Renal cortex interstitium (tissue), 11 donors: ENCODE data around the gene ITPK1. TPM values are rescaled to one million over a fixed set of nuclear protein-coding genes. Genes with fewer than 3 reads are reported as not detected.

Source experiments
- DNase-seq, 11 donors: peaks; one replicate each; pipeline ENCODE4 v3.0.0-alpha.2; 2013; ENCODE audit warnings: low read depth in 9 of 11, low spot score in 4 of 11; ENCODE audit errors: extremely low read depth in 1 of 11
- polyA plus RNA-seq, 3 donors: library from polyadenylated mRNA; unstranded; fragments of 120-200 nt; gene quantifications; one replicate each; pipeline ENCODE4 v1.2.1, GENCODE V29; 2013; ENCODE audit not compliant: insufficient read length in 3 of 3

The ITPK1 gene
- polyA plus RNA-seq, 3 donors = 27.5 to 40.5 (median 33.0) TPM

DNA sequence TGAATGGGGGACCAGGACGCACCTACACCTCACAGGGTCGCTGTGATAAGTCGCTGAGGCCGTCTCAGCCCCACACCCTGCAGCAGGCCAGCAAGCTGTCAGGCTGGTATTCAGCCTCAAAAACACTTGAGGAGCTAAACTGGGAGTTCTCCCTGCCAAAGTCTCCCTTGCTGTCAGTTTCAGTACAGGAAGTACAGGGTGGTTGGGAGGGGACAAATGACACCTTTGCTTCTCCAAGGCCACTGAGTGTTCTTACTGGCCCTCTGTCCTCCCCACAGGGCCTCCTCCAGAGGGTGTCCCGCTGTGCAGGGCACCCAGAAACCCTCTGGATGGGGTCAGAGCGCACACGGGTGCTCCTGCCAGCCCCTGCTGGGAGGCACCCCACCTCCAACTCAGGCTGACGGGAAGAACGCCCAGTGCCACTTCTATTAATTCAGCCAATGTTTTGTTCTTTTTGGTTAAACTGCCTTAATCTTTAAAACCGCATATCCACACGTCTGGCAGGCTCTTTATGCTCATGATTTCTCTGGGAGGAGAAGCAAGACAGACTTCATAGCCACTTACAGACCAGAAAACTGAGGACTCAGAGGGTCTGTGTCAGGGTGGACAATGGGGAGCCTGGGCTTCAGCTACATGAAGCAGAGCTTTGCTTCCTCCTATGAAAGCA, 75.9 kb downstream of the ITPK1 start:
- DNase-seq = no peak

DNA sequence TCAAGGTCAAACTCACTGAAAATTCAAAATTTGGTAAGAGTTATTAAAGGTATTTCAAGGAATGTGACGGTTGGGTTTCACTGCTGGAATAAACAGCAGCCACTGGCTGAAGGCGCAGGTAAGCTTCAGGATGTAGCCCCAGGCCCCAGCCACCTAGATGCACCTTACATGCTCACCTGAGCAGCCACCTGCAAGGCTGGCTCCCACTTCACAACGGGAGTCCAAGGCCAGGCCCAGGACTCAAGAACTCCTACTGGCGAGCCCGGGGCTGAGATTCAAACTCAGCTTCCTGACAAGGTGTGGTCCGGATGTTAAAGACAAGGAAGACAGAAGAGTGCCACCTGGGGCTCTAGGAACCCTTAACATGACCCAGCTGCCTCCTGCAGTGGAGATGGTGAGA, 78.4 kb downstream of the ITPK1 start:
- DNase-seq = no peak

DNA sequence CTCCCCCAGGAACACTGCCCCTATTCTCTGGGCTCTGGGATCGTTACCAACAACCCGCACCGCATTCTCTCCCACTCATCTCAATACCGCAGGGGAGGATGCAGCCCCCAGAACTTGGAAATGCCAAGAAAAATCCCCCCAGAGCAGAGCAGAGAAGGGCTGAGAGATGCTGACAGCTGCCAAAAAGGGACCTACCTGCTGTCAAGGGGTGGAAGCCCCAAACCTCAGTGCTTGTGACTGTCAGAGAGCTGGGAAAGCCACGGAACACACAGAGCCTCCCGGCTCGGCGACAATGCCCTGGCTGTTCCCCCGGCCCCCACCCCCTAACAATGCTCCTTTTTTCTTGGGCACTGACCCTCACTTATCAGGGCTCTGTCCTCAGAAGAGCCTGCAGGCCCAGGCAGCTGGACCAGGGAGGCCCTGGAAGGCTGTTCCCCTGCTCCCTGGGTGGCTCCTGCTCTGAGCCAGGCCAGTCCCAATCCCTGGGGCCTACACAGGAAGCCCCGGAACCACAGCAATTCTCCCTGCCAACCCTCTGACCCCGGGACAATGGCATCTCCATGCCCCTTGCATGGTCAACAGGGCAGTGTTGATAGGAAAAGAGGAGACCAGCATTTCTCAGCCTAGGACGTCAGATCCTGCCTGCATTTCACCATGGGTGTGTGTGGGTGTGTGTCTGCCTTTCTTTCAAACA, 78.9 kb downstream of the ITPK1 start:
- DNase-seq = no peak

DNA sequence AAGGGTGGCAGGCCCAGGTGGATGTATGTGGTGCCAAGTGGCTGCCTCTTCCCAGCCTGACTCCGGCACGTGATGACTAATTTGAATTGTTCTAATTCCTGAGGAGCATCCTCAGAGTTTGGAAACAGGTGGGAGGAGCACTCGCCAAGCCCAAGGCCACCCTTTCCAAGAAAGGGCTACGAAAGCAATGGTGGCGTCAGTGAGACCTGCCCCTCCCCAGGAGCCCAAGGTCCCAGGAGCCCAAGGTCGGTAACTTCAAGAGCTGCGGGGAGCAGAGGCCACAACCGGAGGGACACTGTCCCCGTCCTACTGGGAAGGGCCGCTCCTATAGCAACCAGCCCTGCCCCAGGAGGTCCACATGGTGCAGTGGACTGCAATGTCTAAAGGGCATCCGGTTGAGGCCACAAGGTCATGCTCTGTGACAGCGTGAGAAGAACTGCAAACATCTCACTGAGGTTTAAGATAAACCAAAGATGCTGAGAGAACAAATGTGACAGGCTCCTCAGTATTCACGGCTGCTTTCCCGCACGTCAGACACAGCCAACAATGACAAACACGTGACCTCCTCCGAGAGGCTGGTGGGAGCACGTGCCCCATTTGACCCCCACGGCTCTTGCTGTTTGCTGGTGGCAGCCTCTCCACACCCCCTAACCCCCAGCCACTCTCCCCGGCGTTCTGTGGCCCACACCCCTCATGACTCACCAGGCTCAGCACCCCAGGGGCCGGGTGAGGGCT, 79.6 kb downstream of the ITPK1 start:
- no peak for DNase-seq

- DNase-seq = no peak
These were observed 80.2 kb downstream of the ITPK1 start for GRCh38 chr14:93035585-93035916.

GRCh38 chr14:93034671-93034994, 81.1 kb downstream of the ITPK1 start:
- no peak for DNase-seq

DNA sequence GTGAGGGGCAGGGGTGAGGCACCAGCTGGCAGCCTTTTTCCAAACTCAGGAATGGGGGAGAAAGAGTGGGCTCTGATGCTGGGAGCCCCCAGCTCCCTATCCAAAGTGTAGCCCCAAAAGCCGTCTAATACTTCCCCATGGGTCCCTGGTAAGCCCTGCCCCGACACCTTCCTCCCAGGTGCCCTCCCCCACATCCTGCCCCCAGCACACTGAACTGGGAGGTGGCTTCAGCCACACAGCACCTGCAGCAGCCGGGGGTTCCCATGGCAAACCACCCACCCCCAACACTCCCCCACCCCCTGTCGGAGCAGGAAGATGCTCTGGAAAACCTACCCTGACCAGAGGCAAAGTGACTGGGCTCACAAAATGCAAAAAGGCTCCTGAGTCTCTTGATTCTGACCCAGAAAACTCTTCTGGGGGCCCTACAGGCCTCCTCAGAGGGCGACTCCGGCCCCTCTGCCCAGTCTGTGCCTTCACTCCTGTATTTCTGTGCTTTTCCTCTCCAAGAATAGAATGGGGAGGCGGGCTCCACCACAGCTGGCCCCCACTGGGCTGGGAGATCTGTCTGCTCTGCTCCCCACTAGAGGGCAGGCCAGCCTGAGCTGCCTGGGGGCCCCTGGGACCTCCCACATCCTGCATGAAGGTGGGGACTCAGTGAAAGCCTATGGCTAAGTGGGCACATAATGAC, 81.6 kb downstream of the ITPK1 start:
- no peak for DNase-seq

DNA sequence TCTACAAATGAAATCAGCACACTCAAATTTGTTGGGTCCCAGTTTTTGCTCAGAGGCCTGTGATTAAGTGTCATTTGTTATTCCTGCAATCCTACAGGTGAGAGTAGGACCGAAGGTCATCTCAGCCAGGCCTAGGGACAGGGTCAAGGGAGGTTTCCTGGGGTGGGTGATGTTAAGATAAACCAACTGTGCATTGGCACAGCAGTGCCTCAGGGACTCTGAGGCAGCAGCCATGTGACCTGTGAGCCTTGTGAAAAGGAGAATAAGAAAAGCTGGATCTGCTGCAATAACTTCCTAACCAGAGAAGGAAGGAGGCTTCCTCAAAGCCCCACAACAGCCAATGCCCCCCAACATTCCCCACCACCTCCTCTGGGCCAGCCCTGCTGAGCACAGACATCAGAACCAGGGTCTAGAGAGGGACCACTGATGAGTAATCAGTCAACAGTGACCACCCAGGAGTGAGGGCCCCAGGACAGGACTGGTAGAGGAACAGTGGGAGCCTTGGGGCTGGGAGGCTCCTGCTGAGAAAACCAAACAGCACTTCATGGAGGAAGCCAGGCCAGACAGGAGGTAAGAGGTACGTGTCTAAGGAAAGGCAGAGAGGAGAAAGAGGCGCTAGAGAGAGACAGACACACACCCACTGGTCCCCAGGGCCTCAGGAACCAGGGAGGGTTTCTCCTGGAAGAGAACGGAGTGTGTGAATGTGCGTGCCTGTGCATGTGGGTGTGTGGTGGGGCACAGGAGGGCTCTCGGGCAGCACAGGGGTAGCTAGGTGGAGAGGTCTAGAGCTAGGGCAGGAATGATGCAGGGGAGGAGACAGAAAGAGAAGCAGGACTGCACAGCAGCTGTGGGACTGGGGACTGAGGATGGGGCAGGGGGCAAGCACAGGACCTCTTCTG, 82.4 kb downstream of the ITPK1 start:
- DNase-seq = no peak

- no peak for DNase-seq
These were observed 83.2 kb downstream of the ITPK1 start for GRCh38 chr14:93032421-93032936.

DNA sequence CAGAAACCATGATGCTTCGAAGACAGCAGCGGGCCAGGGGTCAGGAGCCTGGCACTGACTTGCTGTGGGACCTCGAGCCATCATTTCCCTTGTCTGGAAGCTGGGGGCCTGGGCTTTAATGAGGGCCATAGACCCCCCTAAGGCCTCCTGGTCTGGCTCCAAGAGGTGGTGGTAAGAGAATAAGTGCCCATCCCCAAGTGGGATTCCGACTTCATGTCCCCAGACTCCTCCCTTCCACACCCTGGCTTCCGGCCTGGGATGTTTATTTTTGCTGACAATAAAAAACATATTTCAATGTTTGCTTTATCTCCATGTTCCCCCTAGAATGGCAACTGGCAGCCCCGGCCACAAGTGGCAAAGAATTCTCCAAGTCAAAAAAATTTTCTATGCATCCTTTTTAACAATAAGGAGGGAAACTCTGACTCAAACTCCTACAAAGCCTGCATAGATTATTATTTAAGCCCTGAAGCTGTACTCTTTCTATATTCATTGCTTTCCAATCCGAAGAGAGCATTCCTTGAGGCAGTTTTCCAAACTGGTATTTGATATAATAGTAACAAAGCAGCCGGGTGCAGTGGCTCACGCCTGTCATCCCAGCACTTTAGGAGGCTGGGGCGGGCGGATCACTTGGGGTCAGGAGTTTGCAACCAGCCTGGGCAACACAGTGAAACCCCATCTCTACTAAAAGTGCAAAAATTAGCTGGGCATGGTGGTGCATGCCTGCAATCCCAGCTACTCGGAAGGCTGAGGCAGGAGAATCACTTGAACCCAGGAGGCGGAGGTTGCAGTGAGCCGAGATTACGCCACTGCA, 84.0 kb downstream of the ITPK1 start:
- DNase-seq = no peak

GRCh38 chr14:93030761-93031160, 85.0 kb downstream of the ITPK1 start:
- no peak for DNase-seq

GRCh38 chr14:93029911-93030508, 85.7 kb downstream of the ITPK1 start:
- no peak for DNase-seq

DNA sequence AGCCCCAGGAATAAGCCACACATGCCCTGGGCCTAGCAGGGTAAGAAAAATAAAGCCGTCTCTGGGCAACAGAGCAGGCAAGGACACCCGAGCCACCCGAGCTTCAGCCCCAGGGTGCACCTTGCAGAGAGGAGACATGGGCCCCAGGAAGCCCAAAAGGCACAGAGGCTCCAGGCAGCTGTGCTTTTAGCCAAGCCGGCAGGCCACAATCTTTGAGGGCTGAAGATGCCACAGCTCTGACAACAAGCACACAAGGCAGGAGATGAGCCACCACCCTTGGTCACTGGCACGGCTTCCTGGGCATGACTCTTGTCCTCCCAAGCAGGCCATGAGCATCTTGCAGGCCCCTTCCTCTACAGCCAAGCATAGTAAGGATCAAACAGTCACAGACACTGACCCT, 86.3 kb downstream of the ITPK1 start:
- DNase-seq = no peak

- no peak for DNase-seq
These were observed 87.0 kb downstream of the ITPK1 start for GRCh38 chr14:93028724-93029076.

DNA sequence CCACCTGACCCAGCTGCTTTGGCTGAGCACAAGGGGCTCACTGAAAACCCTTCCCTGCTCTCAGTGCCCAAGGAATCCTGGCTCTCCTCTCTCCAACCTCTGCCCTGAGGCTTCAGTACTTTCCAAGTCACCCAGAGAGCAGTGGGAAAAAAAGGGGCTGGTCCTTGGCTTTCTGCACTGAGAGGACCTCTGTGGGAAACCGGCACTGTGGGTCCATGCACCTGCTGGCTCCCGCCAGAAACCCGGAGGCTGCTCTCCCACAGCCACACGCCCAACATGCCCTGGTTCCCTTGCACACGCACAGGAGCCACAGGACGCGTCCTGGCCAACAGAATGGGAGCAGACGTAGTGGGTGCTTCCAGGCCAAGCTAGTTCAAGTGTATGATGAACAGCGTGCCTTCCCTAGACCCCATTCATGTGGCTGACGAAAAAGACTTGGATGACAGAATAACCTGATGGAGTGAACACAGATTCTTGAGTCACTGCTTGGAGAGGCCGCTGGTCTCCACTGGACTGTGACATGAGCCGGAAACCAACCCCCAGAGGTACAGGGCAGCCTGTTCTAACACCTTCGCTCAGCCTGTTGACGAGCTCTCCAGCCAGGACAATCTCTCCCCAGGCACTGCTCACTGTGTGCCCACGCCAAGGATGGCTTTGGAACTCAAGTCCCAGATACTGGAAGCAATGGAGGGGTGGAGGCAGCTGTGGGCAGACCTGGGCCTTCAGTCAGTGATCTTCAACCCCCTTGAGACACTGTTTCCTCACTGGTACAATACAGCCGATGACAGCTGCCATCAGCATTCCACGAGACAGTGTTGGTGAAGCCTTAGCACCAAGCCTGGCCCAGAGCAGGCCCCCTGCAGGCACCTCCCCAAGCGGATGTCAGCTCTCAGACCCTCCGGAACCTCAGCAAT, 87.7 kb downstream of the ITPK1 start:
- DNase-seq = no peak

DNA sequence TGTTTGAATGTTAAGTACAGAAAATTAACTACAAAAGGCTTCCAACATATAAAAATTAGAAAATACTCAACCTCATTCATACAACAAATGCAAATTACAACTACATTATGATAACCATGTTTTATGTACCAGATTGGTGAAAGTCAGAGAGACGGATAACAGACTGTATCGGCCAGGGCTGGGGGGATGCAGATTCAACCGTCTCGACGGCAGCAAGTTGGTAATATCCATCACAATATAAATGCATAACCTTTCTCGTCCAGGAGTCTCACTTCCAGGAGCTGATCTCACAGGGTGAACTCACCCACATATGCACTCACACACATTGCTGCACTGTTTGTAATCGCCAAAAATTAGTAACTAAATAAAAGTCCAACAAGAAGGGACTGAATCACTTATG, 89.4 kb downstream of the ITPK1 start:
- DNase-seq = no peak

DNA sequence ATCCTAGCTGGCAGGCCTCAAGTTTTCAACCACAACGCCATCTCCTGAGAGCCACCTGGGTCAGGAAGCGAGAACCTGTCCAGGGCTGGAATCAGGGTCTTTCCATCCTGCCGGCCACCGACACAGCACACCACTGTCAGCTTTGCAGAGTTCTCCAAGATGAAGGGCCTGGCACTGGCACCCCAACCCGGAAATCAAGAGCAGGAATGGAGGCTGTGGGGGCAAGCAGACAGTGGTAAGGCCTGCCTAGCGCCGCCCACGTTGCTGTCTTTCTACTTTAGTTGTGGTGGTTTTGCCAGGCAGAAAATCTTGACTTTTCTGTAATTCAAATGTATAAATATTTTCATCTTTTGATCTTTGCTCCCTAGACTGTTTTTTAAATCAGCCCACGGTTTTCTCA, 90.7 kb downstream of the ITPK1 start:
- DNase-seq = no peak
